A673 (cell line): ENCODE data around the gene PARD3.

Source experiments
- CTCF ChIP-seq: fragments of 300-800, 200-600 bp; sonication (generic); conservative IDR thresholded peaks from 2 replicates; pipeline ENCODE4 v1.5.1; 2017; ENCODE audit warnings: low read depth, mild to moderate bottlenecking, antibody characterized with exemption, low read length, moderate library complexity, mixed read lengths
- EZH2 ChIP-seq: fragments of 200-600 bp; sonication (generic); IDR thresholded peaks from 2 replicates; pipeline ENCODE4 v1.6.1; 2017; ENCODE audit warnings: borderline replicate concordance, low read depth, mild to moderate bottlenecking, mixed read lengths, antibody characterized with exemption, low read length; ENCODE audit not compliant: poor library complexity, severe bottlenecking

GRCh38 chr10:34555653-34556052, 259.4 kb downstream of the PARD3 start:
- no peak for TF ChIP-seq CTCF
- TF ChIP-seq EZH2, result no peak
